ENCODE data around the gene LARGE1. TPM values are rescaled to one million over a fixed set of nuclear protein-coding genes. Genes with fewer than 3 reads are reported as not detected.

Gene LARGE1
- total RNA-seq, 1 experiment from 2014 or later, result 2.5 TPM

DNA sequence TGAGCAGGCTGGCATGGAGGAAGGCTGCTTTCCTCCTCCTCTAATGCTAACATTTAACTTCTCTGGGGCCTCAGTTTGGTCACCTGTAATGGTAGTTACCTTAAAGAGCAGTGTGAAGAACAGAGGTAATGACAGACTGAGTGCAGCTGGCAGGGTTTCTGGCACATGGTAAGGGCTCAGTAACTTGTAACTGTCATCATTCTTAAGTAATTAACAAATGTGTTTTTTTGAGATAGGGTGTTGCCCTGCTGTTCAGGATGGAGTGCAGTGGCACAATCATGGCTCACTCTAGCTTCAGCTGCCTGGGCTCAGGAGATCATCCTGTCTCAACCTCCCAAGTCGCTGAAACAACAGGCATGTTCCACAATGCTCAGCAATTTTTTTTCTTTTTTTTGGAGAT, 620.1 kb downstream of the LARGE1 start:
- Histone ChIP-seq H3K4me1 (ENCODE audit: control insufficient read depth, insufficient read depth, low read length) (no peaks in the 10 kb centered on the region; the same call in 1 of the 2 replicates), H3K27ac (ENCODE audit: low read length) (no peak overlapping the region), H3K4me3 (ENCODE audit: low read depth in 2 of 2, low read length in 2 of 2) (no peak overlapping the region), H3K9me3 (ENCODE audit: control insufficient read depth, insufficient read depth, low read depth, low read length) (no peaks in the 10 kb centered on the region), H3K27me3 (ENCODE audit: control insufficient read depth, insufficient read depth, low read length) (no peaks in the 10 kb centered on the region), H3K36me3 (ENCODE audit: control insufficient read depth, insufficient read depth, low read length) (no peaks in the 10 kb centered on the region)
- no TSS peak for BruUV-seq (replicated peaks)
- CTCF ChIA-PET, result interaction anchor here (0.7 kb wide), 1 partner anchor 243 kb away, joined by 3 read pairs; no protein-coding TSS in a partner anchor
- DNase-seq (ENCODE audit: low read depth, low spot score) (no peak), ATAC-seq (no peak)
- POLR2A ChIA-PET, result no interaction called here
- in situ Hi-C loops (cut with HindIII; ENCODE audit: low pct_unique_long_range_greater_than_20kb, low sequenced_read_pairs) (no loop called here), intact Hi-C loops (cut with micrococcal nuclease; ENCODE audit: unreplicated experiment) (no loop called here)
- TF ChIP-seq, protein P1, sequence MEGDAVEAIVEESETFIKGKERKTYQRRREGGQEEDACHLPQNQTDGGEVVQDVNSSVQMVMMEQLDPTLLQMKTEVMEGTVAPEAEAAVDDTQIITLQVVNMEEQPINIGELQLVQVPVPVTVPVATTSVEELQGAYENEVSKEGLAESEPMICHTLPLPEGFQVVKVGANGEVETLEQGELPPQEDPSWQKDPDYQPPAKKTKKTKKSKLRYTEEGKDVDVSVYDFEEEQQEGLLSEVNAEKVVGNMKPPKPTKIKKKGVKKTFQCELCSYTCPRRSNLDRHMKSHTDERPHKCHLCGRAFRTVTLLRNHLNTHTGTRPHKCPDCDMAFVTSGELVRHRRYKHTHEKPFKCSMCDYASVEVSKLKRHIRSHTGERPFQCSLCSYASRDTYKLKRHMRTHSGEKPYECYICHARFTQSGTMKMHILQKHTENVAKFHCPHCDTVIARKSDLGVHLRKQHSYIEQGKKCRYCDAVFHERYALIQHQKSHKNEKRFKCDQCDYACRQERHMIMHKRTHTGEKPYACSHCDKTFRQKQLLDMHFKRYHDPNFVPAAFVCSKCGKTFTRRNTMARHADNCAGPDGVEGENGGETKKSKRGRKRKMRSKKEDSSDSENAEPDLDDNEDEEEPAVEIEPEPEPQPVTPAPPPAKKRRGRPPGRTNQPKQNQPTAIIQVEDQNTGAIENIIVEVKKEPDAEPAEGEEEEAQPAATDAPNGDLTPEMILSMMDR (IDR thresholded peaks at IDR 0.05), result no peak
- TF ChIP-seq SIN3A (IDR thresholded peaks at IDR 0.05; ENCODE audit: borderline replicate concordance, insufficient read depth, low read depth, low read length) (no peak), POLR2AphosphoS5 (IDR thresholded peaks at IDR 0.05; ENCODE audit: low read depth, low read length) (no peak), TCF7L2 (IDR thresholded peaks at IDR 0.05; ENCODE audit: low read depth, low read length) (no peak)
- TF ChIP-seq, protein P2, sequence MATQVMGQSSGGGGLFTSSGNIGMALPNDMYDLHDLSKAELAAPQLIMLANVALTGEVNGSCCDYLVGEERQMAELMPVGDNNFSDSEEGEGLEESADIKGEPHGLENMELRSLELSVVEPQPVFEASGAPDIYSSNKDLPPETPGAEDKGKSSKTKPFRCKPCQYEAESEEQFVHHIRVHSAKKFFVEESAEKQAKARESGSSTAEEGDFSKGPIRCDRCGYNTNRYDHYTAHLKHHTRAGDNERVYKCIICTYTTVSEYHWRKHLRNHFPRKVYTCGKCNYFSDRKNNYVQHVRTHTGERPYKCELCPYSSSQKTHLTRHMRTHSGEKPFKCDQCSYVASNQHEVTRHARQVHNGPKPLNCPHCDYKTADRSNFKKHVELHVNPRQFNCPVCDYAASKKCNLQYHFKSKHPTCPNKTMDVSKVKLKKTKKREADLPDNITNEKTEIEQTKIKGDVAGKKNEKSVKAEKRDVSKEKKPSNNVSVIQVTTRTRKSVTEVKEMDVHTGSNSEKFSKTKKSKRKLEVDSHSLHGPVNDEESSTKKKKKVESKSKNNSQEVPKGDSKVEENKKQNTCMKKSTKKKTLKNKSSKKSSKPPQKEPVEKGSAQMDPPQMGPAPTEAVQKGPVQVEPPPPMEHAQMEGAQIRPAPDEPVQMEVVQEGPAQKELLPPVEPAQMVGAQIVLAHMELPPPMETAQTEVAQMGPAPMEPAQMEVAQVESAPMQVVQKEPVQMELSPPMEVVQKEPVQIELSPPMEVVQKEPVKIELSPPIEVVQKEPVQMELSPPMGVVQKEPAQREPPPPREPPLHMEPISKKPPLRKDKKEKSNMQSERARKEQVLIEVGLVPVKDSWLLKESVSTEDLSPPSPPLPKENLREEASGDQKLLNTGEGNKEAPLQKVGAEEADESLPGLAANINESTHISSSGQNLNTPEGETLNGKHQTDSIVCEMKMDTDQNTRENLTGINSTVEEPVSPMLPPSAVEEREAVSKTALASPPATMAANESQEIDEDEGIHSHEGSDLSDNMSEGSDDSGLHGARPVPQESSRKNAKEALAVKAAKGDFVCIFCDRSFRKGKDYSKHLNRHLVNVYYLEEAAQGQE (IDR thresholded peaks at IDR 0.05; ENCODE audit: insufficient read depth in 1 of 2, low read depth in 2 of 2, low read length in 1 of 2), result no peak

DNA sequence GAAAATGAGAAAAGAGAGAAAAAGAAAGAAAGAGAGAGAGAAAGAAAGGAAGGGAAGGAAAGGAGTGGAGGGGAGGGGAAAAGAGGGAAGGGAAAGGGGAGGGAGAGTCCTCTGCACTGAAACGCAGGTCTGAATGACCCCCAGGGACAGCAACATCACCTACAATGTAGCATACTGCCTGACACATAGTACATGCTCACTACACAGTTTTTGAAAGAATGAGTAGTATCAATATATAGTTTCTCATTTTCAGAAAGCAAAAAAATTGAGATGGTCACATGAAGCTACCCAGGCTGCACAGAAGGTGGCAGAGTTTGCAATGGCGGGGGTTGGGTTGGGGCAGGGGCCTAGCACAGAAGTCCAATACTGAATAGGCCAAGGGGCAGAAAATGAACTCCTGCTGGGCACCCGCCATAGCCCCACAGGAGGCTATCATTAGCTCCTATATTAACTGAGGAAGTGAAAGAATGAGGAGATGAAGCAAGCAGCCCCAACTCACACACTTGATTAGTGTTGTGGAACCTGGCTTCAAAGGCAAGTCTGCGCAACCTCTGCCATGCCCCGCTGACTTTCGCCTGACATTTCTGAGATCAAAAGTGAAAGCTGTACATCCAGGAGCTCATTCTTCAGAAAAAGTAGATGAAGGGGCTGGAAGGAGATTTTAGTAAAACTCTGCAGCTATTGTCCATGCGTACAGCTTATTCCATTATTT, 620.9 kb downstream of the LARGE1 start:
- H3K4me3 ChIP-seq (ENCODE audit: low read depth in 2 of 2, low read length in 2 of 2), result no peak overlapping the region
- no TSS peak for BruUV-seq (replicated peaks)
- TF ChIP-seq, protein P1 (IDR thresholded peaks at IDR 0.05), result no peak
- TF ChIP-seq, protein P2 (IDR thresholded peaks at IDR 0.05; ENCODE audit: insufficient read depth in 1 of 2, low read depth in 2 of 2, low read length in 1 of 2), result no peak
- TF ChIP-seq TCF7L2 (IDR thresholded peaks at IDR 0.05; ENCODE audit: low read depth, low read length), result no peak
- TF ChIP-seq SIN3A (IDR thresholded peaks at IDR 0.05; ENCODE audit: borderline replicate concordance, insufficient read depth, low read depth, low read length), result no peak
- TF ChIP-seq POLR2AphosphoS5 (IDR thresholded peaks at IDR 0.05; ENCODE audit: low read depth, low read length), result no peak
- no peaks in the 10 kb centered on the region for H3K36me3 ChIP-seq (ENCODE audit: control insufficient read depth, insufficient read depth, low read length)
- H3K9me3 ChIP-seq (ENCODE audit: control insufficient read depth, insufficient read depth, low read depth, low read length), result no peaks in the 10 kb centered on the region
- H3K27me3 ChIP-seq (ENCODE audit: control insufficient read depth, insufficient read depth, low read length), result no peaks in the 10 kb centered on the region
- DNase-seq (ENCODE audit: low read depth, low spot score) (no peak), ATAC-seq (no peak)
- CTCF ChIA-PET, result interaction anchor here (0.6 kb wide), 2 partner anchors 207 to 1726 kb away, joined by 4 to 8 read pairs; no protein-coding TSS in a partner anchor
- H3K4me1 ChIP-seq (ENCODE audit: control insufficient read depth, insufficient read depth, low read length), result no peaks in the 10 kb centered on the region
- intact Hi-C loops (cut with micrococcal nuclease; ENCODE audit: unreplicated experiment), result no loop called here
- in situ Hi-C loops (cut with HindIII; ENCODE audit: low pct_unique_long_range_greater_than_20kb, low sequenced_read_pairs), result no loop called here
- POLR2A ChIA-PET, result interaction anchor here (0.7 kb wide), 1 partner anchor 573 kb away, joined by 3 read pairs; no protein-coding TSS in a partner anchor
- H3K27ac ChIP-seq (ENCODE audit: low read length), result no peak overlapping the region

All from Panc1 (cell line).